Measurements from ENCODE around the gene DSCAML1.

The DSCAML1 gene

GRCh38 chr11:117690484-117691217 is 106.4 kb downstream of the DSCAML1 start:
- no peak for DNase-seq (ENCODE audit: low spot score)

- no peak for DNase-seq (ENCODE audit: low spot score)
These were observed 108.7 kb downstream of the DSCAML1 start for GRCh38 chr11:117688255-117688797.

GRCh38 chr11:117687776-117688175 is 109.2 kb downstream of the DSCAML1 start:
- DNase-seq (ENCODE audit: low spot score): no peak

GRCh38 chr11:117686711-117687110 is 110.3 kb downstream of the DSCAML1 start:
- no peak for DNase-seq (ENCODE audit: low spot score)

- DNase-seq (ENCODE audit: low spot score): no peak
These were observed 111.5 kb downstream of the DSCAML1 start for GRCh38 chr11:117685566-117685965.

- no peak for DNase-seq (ENCODE audit: low spot score)
These were observed 112.3 kb downstream of the DSCAML1 start for GRCh38 chr11:117684731-117685130.

GRCh38 chr11:117684111-117684510 is 112.9 kb downstream of the DSCAML1 start:
- DNase-seq (ENCODE audit: low spot score): no peak

- DNase-seq (ENCODE audit: low spot score): no peak
These were observed 115.6 kb downstream of the DSCAML1 start for GRCh38 chr11:117681438-117681837.

- DNase-seq (ENCODE audit: low spot score): no peak
These were observed 117.6 kb downstream of the DSCAML1 start for GRCh38 chr11:117679461-117679860.

- peak; percentile 86 for DNase-seq (ENCODE audit: low spot score)
These were observed 118.2 kb downstream of the DSCAML1 start for GRCh38 chr11:117678658-117679406.

- peak; percentile 87 for DNase-seq (ENCODE audit: low spot score)
These were observed 119.2 kb downstream of the DSCAML1 start for GRCh38 chr11:117677729-117678310.

GRCh38 chr11:117676501-117676900 is 120.5 kb downstream of the DSCAML1 start:
- no peak for DNase-seq (ENCODE audit: low spot score)

GRCh38 chr11:117673602-117674001 is 123.4 kb downstream of the DSCAML1 start:
- peak; percentile 90 for DNase-seq (ENCODE audit: low spot score)

GRCh38 chr11:117671370-117671769 is 125.6 kb downstream of the DSCAML1 start:
- no peak for DNase-seq (ENCODE audit: low spot score)

GRCh38 chr11:117670924-117671323 is 126.1 kb downstream of the DSCAML1 start:
- DNase-seq (ENCODE audit: low spot score): no peak

GRCh38 chr11:117670443-117670842 is 126.6 kb downstream of the DSCAML1 start:
- DNase-seq (ENCODE audit: low spot score): peak; percentile 64

GRCh38 chr11:117669616-117670015 is 127.4 kb downstream of the DSCAML1 start:
- no peak for DNase-seq (ENCODE audit: low spot score)

- peak; percentile 60 for DNase-seq (ENCODE audit: low spot score)
These were observed 128.0 kb downstream of the DSCAML1 start for GRCh38 chr11:117669062-117669461.

- peak; percentile 53 for DNase-seq (ENCODE audit: low spot score)
These were observed 128.7 kb downstream of the DSCAML1 start for GRCh38 chr11:117668321-117668751.

- DNase-seq (ENCODE audit: low spot score): no peak
These were observed 132.1 kb downstream of the DSCAML1 start for GRCh38 chr11:117664897-117665296.

GRCh38 chr11:117663821-117664220 is 133.2 kb downstream of the DSCAML1 start:
- DNase-seq (ENCODE audit: low spot score): peak; percentile 70

- peak; percentile 81 for DNase-seq (ENCODE audit: low spot score)
These were observed 133.6 kb downstream of the DSCAML1 start for GRCh38 chr11:117663414-117663813.

All from Ammon's horn (tissue), 1 donor.